ENCODE measurements around the gene IGF2BP2. TPM values are rescaled to one million over a fixed set of nuclear protein-coding genes. Genes with fewer than 3 reads are reported as not detected.
A peak's percentile ranks its signal among the peaks of the same experiment; 100 is the strongest.

IGF2BP2 gene
- total RNA-seq, 1 donor from 2014 or later: 17.4 TPM

GRCh38 chr3:185796431-185797107, 28.3 kb downstream of the IGF2BP2 start:
- no peak for TF ChIP-seq CTCF (IDR thresholded peaks at IDR 0.05)
- H3K4me1 ChIP-seq: no peaks in the 10 kb centered on the region
- no peaks in the 10 kb centered on the region for H3K36me3 ChIP-seq
- H3K4me3 ChIP-seq: no peak overlapping the region
- H3K27ac ChIP-seq: no peak overlapping the region
- intact Hi-C loops (cut with DNase I): no loop called here
- DNase-seq (no peak), ATAC-seq (peak; percentile 85)
- H3K27me3 ChIP-seq: no peaks in the 10 kb centered on the region
- no peaks in the 10 kb centered on the region for H3K9me3 ChIP-seq

GRCh38 chr3:185793381-185793780, 31.5 kb downstream of the IGF2BP2 start:
- DNase-seq (no peak), ATAC-seq (no peak)
- intact Hi-C loops (cut with DNase I): no loop called here
- Histone ChIP-seq H3K27me3 (no peaks in the 10 kb centered on the region), H3K4me1 (no peaks in the 10 kb centered on the region), H3K4me3 (no peak overlapping the region), H3K27ac (no peak overlapping the region), H3K9me3 (no peaks in the 10 kb centered on the region), H3K36me3 (no peaks in the 10 kb centered on the region)
- TF ChIP-seq CTCF (IDR thresholded peaks at IDR 0.05): no peak

- H3K9me3 ChIP-seq: no peaks in the 10 kb centered on the region
- no peaks in the 10 kb centered on the region for H3K4me1 ChIP-seq
- TF ChIP-seq CTCF (IDR thresholded peaks at IDR 0.05): no peak
- H3K36me3 ChIP-seq: no peaks in the 10 kb centered on the region
- H3K4me3 ChIP-seq: no peak overlapping the region
- no peak overlapping the region for H3K27ac ChIP-seq
- DNase-seq (no peak), ATAC-seq (no peak)
- no peaks in the 10 kb centered on the region for H3K27me3 ChIP-seq
- intact Hi-C loops (cut with DNase I): no loop called here
Observed at GRCh38 chr3:185792955-185793354, 31.9 kb downstream of the IGF2BP2 start.

- intact Hi-C loops (cut with DNase I): no loop called here
- H3K27ac ChIP-seq: no peak overlapping the region
- no peaks in the 10 kb centered on the region for H3K36me3 ChIP-seq
- H3K4me3 ChIP-seq: no peak overlapping the region
- no peak for ATAC-seq
- no peaks in the 10 kb centered on the region for H3K27me3 ChIP-seq
- H3K4me1 ChIP-seq: no peaks in the 10 kb centered on the region
- no peak for TF ChIP-seq CTCF (IDR thresholded peaks at IDR 0.05)
- H3K9me3 ChIP-seq: no peaks in the 10 kb centered on the region
- no peak for DNase-seq
Observed at GRCh38 chr3:185789891-185790830, 34.7 kb downstream of the IGF2BP2 start.

GRCh38 chr3:185789134-185789533, 35.7 kb downstream of the IGF2BP2 start:
- Histone ChIP-seq H3K27ac (no peak overlapping the region), H3K36me3 (no peaks in the 10 kb centered on the region), H3K27me3 (no peaks in the 10 kb centered on the region), H3K4me3 (no peak overlapping the region), H3K9me3 (no peaks in the 10 kb centered on the region), H3K4me1 (no peaks in the 10 kb centered on the region)
- intact Hi-C loops (cut with DNase I): no loop called here
- DNase-seq (no peak), ATAC-seq (no peak)
- no peak for TF ChIP-seq CTCF (IDR thresholded peaks at IDR 0.05)
